Activated gamma-delta T cell treated with anti-CD3 and anti-CD28 coated beads, Interleukin-2, amount 50 U/mL, for 16 hours (primary cell): ENCODE data around the gene CAMTA1.

Source experiments
- DNase-seq: peaks from one replicate; pipeline ENCODE4 v3.0.0-alpha.2; 2020; ENCODE audit warnings: low read depth

Gene CAMTA1

DNA sequence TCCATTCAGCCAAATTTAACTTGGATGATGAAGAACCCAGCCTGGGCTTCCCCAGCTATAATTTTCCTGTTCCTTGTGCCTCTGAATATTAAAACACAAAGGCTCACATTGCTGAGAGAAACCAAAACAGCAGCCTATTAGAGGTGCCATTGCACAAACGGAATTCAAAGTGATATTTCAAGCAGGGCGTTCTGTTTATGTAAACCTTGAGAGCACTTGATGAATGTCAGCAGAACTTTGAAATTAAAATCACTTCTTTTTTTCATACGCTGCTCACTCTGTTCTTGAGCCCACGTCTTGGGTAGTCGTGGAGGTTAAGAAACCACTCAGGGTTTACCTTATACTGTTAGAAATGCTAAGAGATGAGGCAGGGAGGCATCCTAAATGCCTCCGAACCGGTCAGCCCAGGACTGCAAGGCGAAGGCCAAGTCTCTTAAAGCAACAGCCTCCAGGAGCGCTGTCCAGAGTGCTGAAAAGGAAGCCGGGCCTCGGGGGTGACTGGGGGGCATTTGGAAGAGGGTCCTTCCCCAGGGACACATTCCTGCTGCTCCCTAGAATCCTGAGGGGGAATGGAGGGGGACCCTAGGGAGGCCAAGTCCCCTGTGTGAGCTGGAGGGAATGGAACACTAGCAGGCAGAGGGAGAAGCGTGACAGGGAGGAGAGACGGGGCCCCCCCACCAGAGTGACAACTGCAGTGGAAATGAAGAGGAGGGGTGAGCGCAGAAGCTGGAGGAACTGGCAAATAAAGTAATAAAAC is 831.0 kb downstream of the CAMTA1 start:
- no peak for DNase-seq

DNA sequence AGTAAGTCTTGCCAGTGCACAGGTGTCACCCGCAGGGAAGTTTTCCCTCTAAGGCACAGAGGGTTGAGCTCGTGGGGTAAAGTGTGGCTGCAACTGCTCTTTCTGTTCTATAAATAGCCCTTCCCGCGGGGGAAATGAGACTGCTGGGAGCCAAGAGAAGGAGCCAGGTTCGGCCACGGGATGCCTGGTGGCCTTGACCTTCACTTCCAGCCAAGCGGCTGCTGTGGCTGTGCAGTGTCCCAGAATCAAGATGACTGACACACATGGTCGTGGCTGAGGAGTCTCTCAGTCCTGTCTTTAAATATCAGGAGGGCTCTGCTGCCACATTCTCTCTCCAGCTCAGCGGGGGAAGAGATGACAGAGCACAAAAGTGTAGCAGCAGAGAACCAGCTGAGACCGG is 831.7 kb downstream of the CAMTA1 start:
- no peak for DNase-seq

DNA sequence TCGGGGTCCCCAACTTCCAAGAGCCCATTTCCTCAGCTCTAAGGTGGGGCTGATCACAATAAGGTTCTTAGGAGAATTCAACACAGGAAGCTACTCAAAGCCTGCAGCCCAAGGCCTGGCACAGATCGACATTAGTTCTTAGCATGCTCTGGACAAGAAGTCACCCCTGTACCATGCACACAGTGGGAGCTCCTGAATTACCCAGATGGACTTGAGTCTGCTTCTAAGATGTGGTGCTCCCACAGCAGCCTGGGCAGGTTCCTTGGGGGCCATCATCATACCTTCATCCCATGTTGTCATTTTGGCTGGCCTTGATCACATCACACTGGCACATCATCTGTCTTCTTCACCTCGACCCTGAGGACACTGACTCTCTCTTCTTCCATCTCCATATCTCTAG is 832.6 kb downstream of the CAMTA1 start:
- no peak for DNase-seq

DNA sequence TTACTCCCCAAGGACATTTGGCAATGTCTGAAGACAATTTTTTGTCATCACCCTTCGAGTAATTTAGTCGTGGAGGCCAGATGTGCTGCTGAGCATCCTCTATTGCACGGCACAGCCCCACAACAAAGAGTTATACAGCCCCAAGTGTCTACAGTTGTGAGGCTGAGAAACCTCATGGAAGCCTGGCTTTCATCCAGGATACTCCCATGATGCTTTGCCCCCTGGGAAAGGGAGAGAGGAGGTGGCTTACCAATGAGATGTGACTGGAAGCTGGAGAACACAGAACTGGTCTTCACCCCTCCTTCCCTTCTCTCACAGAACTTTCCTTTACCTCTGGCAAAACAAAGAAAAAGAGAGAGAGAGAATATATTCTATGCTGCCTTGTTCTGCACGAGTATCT is 834.9 kb downstream of the CAMTA1 start:
- DNase-seq: no peak

DNA sequence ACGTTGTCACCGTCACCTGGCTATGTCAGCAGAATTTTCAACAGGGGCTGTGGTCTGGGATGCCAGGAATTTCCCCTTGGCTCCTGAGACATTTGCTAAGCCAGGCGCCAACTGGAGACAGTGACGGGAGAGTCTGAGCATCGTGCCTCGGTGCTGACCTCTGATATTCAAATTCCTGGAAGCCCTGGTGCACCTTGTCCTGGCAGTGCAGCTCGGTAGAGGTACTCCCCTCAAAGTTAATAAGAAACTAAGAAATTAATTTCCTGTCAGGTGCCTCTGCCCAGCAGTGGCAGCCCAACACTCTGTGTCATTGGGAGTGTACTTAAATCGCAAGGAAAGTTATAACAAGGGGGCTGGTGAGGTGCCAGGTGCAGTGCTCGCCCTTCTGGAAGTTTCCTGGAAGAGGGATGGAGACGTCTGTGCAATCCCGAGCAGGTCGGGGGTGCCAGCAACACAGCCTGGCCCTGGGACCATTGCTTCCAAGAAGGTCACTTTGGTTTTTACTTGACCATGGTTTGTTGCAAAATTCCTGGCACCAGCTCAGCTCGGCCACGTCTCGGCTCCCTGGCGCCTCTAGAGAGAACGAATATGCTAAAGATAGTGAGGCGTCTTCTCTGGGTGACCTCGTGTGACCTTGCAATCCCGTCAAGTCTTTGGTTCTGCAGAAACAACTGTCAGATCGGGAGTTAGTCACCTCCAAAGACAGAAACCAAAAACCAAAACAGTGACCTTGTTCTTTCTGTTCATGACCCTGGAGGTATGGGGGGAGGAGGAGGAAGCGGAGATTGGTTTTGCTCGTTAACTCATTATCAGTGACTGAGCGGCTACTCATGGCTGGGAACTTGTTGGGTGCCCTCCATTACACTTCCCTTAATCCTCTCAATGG is 836.3 kb downstream of the CAMTA1 start:
- no peak for DNase-seq

DNA sequence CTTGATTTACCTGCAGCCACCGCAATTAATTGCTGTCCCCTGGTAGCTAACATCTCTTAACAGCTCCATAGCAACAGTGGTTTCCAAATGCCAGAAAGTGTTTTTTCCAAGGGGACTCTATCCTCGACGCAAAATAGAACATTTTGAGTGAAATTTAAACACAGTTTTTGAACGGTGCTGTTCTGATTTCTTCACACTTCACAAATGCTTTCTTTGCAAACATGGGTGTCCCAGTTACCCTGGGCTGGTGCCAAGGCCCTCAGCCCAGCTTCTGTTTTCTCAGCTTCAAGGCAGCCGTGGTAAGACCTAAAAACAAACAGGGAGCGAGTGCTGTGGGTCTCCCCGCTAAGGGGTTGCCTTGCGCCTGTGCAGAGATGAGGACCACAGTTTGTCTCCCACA is 838.6 kb downstream of the CAMTA1 start:
- no peak for DNase-seq

DNA sequence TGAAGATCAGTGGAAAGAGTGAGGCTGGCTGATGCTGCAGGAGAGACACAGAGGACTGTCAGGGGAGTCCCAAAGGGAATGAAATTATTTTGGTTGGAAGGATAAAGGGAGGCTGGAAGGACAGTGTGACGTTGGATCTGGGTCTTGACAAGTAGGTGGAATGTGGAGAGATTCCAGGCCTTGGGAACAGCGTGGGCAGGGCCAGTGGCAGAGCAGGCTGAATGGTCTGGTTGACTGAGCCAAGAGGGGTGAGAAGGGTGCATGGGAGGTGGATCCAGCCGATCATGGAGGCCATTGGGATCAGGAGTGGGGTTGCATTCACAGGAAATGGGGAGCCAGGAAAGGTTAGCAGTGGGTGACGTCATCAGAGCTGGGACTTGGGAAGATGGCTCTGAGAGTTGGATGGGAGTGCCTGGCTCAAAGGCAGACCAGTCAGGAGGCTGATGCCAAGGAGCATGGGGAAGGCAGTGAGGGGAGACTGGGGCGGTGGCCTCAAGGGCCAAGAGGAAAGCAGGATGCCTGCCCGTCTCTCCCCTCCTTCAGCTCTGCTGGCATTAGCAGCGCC is 839.6 kb downstream of the CAMTA1 start:
- DNase-seq: no peak

DNA sequence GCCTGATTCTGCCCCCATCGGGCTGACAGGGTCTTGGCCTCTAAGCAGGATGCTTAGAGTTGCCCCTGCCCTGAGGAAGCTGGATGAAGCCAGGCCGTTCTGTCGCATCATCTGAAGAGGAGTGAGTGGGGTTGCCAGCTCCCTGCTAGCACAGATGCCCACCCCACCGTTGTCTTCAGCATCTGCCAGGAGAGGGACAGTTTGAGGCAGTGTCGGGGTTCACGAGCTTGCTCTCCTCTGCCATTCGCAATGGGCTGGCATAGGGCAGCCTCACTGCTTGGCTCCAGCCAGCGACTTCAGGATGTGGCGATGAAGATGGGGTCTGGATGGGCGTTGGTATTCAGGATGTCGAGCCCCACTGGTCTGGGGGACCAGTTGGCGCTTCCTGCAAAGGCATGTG is 840.1 kb downstream of the CAMTA1 start:
- DNase-seq: no peak

DNA sequence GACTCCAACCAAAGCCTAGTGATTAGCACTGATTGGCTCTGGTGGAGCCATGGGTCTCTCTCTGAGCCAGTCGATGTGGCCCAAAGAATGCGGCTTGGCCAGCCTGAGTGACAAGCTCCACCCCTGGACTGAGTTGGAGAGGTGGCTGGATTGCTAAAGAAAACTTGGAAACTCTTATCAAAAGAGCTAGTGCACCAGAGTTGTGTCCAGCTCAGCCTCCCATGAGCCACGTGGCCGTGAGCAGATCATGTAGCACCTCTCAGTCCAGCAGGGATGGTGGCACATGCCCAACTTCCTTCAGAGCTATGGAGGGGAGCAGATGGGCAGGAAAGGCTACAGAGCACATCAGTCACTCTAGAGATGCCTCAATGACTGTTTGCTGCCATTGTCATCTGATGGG is 843.0 kb downstream of the CAMTA1 start:
- DNase-seq: no peak

DNA sequence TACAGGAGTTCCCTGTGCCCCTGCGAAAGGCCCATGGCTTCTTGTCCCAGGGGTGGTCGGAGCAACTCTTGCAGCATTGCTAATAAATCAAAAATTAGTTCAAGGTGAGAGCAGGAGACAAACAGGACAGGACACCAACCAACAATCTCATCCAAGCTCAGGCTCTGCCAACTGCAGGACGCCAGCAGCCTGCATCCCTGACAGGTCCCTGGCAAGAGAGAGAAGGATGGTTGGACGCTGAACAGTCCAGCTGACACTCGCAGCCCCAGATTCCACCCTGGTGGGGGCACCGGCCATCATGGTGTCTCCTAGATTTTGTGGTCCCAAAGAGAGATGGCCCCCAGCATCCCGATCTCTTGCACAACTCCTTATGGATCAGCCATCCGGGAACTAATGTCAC is 843.8 kb downstream of the CAMTA1 start:
- no peak for DNase-seq

DNA sequence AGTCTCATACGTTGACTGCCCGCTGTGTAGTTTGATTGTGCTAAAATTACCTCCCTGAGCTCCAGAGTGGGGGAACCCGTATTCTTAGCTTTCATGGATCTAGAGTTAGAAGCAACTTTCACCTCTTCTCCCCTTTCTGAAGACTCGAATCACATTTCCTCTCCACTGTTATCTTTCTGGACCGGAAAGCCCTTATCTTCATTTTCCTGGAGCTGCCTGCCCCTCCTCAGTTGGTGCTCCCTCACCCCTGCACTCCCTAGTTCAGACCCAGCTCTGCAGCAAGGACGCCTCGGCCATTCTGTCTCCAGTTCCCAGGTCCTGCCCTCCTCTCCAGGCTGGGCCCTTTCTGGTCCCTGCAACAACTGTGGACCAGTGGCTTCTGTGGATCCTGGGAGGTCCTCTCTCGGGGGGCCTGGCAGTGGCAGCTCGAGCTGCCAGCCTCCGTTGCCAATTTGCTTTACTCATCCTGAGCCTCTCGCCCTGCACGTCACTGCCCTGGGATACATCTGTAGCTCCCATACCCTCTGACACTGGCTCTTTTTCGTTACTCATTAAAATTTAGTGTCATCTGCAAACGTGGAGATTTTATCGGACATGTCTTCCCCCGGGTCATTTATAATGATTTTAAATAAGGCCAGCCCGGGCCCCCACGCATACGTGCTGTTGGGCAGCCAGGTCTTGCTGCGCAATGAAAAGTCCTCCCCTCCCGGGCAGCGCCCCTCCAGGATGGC is 844.4 kb downstream of the CAMTA1 start:
- DNase-seq: no peak

DNA sequence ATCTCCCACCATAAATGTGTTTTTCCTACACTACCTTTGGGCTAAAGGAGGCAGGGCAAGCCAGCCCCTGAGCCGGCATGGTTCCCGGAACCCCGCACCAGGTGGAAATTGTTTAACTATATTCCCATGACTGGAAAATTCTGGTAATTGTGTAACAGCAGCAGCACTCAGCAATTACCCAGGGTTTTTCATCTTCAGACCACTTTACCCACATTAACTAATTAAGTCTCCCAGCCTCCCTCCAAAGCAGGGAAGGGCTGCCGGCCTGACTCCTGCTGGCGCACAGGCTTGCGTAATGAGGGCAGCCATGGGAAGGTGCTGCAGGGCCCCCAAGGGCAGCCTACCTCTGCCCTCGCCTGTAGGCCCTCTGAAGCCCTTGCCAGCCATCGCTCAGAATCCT is 845.1 kb downstream of the CAMTA1 start:
- DNase-seq: no peak

DNA sequence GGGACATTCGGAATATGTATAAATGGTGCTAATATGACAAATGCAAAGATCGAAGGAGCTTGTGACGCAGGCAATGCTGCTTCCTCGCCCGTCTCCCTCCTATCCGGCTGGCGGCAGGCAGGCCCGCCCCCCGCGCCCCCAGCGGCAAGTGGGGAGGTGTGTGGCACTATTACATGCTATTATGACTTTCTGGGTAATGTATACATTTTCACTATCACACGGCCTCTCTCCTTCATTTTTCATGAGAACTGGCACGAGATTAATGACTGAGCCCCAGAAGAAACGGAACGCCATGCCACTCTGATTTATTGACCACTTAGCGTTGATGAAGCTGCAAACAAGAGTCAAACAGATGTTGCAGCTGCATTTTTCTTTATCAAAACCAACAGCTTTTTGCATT is 846.9 kb downstream of the CAMTA1 start:
- DNase-seq: no peak

DNA sequence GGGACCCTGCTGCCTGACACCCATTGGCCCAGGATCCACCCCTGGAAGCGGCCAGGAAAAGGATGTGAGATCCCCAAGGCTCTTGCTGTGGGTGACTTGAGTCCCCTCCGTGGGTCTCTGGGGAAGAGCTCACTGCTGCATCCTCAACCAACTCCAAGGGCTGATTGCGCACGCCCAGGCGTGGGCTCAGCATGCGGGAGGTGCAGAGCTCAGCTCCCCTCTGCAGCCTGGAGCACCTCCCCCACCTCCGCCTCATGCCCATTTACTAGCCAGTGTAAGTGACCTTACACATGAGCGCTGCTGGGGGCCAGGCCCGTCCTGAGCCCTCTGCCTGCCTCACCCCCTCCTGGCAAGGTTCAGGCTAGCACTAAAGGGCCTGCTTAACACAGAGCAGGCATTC is 847.4 kb downstream of the CAMTA1 start:
- no peak for DNase-seq

DNA sequence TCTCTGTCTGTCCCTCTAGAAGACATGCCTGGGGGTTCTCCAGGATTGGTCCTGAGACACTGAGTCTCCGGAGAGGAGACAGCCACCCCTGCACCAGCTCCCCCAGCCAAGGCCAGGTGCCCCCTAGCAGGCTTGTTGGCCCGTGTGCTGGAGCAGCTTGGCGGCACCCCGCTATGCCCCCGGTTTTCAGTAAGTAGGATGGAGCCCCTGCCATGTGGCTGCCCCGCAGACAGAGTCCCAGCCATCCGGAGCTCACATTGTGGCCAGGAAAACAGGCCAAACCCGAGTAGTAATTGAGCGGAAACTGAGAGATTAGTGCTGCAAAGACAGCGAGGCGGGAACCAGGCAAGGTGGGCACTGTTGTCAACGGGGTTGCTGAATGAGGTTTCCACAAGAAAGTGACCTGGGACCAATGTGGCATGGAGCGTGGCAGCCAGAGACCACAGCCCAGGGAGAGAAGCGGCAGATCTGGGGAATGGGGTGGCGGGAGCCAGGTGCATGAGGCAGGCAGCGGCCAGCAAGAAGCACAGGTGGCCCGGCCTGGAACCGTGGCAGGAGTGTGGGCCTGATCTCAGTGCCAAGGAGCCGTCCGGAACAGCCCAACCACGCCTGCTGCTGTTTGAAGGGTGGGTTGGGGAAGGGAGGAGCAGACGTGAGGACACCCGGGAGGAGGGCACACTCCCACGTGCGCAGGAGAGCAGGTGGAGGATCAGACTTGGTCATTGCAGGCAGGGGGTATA is 848.4 kb downstream of the CAMTA1 start:
- DNase-seq: no peak

DNA sequence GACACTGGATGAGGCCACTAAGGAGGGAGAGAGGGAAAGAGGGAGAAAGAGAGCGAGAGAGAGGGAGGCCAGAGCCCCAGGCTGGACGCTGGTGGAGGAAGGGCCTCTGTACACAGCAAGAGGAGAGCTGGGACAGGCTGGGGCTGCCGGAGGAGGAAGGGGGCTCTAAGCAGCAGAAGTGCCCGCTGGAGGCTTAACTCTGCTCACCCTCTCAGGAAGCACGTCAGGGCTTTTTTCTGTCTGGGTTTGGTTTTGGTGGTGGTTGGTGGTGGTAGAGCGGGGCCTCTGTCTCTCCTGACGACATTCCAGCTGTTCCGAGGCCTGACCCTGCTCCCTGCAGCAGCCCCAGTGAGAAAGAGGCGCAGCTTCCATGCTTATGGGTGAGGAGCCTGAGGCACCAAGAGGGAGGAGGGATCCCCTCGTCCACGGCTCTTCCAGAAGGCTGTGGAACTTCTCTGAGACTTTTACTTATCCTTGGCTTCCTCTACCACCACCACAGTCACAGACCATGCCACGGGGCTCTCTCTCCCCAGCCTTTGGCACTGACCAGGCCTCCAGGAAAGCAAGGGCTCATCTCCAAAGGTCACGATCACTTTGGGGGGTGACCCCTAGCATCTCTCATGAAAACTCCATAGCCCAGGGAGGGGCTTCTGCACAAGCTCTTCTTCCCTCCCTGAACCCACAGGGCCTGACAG is 849.4 kb downstream of the CAMTA1 start:
- DNase-seq: no peak

DNA sequence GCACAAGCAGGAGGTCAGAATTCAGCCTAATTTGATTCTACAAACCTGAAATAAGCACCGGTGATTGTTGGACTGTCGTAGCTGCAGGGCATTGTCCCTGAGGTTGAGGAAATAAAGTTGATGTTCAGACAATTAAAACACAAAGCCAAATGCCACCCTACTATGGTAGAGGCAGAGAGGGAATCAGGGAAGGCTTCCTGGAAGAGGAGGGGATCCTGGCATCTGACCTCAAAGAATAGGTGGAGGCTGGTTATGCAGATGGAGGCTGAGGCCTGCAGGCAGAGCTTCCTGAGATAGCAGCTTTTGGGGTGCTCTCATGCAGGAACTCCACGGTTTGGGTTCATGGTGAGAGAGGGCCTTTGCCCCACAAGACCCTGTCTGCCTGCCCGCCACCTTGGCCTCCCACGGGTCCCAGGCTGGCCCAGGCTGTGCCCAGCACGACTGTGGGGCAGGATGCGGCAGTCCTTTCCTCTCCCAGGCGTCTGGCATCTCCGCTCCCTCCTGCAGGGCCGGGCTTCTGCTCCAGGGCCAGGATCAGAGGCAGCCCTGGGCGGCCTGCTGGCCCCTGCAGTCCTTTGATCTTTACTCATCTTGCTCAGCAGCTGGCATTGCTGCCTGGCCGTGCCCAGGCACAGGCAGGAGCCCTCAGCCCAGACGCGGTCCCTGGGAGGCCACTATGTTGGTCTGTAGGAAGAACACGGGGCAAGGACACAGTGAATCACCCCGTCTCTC is 851.7 kb downstream of the CAMTA1 start:
- DNase-seq: no peak

DNA sequence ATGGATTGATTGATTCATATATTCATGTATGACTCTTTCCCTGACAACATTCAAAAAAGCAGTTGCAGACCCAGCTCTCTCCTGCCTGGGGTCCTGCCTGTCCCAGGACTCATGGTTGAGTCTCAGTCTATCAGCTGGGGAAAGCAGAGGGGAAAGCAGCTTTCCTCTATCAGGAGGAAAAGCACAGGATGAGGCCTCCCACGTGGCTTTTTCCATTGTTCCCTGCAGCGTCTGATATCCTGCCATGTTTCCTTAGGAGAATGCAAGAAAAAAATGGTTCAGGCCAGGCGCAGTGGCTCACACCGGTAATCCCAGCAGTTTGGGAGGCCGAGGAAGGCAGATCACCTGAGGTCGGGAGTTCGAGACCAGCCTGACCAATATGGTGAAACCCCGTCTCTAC is 852.8 kb downstream of the CAMTA1 start:
- no peak for DNase-seq

DNA sequence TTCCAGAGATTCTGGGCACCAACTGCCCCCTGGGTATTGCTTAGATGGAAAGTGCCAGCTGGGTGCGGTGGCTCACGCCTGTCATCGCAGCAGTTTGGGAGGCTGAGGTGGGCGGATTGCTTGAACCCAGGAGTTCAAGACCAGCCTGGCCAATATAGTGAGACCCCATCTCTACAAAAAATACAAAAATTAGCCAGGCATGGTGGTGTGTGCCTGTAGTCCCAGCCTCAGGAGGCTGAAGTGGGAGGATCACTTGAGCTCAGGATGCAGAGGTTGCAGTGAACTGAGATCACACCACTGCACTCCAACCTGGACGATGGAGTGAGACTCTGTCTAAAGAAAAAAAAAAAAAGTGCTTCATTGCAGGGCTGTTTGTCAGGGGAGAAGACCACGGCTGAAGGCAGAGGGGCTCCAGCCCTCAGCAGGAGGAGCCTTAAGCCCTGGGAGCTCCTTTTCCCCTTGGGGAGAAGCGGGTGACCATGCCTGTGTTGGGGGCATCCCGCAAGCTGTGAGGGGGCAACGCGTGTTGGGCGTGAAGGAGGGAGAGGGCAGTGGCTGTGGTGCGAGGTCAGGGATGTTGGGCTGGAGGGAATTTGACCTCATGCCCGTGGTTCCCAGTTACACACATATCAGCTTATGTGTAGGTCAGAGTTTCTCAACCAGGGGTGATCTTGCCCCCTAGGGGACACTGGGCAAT is 854.3 kb downstream of the CAMTA1 start:
- no peak for DNase-seq

DNA sequence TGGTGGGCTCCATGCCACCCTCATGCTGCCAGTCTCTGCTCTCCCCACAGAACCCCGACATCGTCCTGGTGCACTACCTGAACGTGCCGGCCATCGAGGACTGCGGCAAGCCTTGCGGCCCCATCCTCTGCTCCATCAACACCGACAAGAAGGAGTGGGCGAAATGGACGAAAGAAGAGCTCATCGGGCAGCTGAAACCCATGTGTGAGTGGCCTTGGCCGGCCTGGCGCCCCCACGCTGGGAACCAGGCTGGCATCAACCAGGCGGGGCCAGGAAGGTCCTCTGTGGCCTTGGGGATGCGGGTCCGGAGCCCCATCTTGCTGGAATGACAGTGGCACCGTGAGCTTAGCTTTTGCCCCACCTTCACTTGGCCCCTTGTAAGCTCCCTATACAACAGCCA is 855.1 kb downstream of the CAMTA1 start:
- no peak for DNase-seq
